A549 treated with Mapracorat at 1 μM for 4 hours (cell line): Measurements from ENCODE around the gene TIMM50. TPM values are rescaled to one million over a fixed set of nuclear protein-coding genes. Genes with fewer than 3 reads are reported as not detected.

ENCODE experiments used
- total RNA-seq: library from RNA; stranded (reverse); fragments of 200-300 nt; extraction: Qiagen RNA extraction; gene quantifications from 5 replicates; pipeline ENCODE4 v1.2.3, GENCODE V29; 2022

Gene TIMM50
- 169 to 233 TPM (median 220 TPM) in 5 replicates for total RNA-seq

DNA sequence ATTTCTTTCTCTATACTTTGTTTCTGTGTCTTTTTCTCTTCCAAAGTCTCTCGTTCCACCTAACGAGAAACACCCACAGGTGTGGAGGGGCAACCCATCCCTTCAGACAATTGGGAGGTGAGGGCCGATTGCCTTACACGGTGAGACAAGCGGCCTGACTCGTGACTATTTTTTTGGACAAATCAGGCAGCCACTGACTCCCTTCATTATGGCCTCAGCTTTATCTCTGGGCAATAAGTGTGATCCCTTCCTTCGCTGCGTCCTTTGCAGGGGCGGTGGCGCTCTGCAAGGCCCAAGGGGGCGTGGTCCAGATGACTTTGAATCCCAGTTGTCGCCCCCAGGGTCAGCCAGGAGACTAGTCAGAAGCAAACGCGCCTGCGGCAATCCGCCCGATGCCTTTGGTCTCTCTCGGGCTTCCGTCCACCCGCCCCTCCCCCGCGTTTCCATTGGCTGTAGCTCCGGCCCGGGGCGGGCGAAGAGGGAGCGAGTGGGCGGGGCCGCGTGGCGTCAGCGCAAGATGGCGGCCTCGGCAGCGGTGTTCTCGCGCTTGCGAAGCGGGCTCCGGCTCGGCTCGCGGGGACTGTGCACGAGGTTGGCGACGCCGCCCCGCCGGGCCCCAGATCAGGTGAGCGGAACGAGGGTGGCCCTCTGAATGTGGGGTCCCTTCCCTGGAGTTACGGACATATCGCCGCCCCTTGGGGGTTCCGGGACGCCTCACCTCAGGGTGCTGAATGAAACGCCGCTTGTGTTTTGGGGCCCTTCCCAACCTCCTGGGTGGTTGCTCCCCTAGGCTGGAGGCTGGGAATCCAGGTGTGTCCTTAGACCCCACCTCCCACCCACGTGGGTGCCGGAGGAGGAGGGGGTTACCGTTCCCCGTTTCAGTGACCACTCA, at the start of gene TIMM50:
TSS of gene TIMM50 (plus strand) at position 502 of the 892 bp plus-strand sequence. CDS start at position 518, 16 bp downstream.

GRCh38 chr19:39435499-39436349, 44.9 kb upstream of the TIMM50 start, which contains the start of gene RPS16:
RPS16 (minus strand) TSS chr19:39435949; CDS start chr19:39435895, 54 bp downstream.

GRCh38 chr19:39445196-39446111, 35.2 kb upstream of the TIMM50 start, which contains the start of gene SUPT5H:
SUPT5H (plus strand) TSS chr19:39445582; CDS start chr19:39445891, 309 bp downstream.

DNA sequence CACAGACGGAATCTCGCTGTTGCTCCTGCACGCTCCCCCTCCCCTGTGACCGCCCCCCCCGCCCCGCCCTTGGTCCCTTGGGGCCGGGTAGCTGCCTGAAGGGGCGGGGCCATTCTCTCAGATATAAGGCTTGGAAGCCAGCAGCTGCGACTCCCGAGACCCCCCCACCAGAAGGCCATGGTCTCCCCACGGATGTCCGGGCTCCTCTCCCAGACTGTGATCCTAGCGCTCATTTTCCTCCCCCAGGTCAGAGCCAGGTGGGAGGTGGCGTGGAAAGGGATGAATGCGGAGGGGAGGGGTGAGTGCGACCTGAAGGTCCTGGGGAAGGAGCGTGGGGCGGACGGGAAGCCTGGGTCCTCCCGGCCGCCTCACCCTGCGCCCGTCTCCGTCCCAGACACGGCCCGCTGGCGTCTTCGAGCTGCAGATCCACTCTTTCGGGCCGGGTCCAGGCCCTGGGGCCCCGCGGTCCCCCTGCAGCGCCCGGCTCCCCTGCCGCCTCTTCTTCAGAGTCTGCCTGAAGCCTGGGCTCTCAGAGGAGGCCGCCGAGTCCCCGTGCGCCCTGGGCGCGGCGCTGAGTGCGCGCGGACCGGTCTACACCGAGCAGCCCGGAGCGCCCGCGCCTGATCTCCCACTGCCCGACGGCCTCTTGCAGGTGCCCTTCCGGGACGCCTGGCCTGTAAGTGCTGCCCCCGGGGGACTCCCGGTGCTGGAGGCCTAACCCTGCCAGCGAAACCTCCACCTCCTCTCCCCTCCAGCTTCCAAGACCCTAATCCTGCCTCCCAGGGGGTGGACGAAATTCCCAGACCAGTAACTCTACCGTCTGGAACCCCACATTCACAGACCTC, 18.4 kb downstream of the TIMM50 start, which contains the start of gene DLL3:
TSS of gene DLL3 (plus strand) at position 150 of the 845 bp plus-strand sequence. CDS start at position 178, 28 bp downstream.

DNA sequence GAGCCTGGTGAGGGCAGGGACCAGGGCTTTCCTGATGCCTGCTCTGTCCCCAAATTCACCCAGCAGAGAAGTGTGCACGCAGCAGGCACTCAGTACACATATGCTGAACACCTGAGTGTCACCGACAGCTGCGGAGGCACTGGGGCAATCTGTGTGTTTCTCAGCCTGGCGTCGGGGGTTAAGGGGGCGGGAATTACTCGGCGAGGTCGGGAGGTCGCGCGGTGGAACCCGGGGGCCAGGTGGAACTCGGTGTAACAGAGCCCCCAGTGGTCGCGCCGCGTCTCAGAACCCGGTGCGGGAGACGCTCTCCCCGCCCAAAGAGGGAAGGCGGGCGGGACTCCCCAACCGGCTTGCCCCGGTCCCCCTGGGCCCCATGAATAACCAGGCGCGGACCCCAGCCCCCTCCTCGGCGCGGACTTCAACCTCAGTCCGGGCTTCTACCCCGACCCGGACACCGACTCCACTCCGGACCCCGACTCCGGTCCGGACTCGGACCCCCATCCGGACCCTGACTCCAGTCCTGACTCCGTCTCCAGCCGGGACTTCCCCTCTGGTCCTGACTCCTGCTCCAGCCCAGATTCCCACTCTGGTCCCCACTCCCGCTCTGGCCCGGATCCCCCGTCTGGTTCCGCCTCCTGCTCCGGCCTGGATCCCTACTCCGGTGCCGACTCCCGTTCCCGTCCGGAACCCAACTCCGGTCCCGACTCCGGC, 34.4 kb downstream of the TIMM50 start, which contains the start of gene SELENOV:
TSS of gene SELENOV (plus strand) at position 300 of the 711 bp plus-strand sequence. CDS start at position 374, 74 bp downstream.

DNA sequence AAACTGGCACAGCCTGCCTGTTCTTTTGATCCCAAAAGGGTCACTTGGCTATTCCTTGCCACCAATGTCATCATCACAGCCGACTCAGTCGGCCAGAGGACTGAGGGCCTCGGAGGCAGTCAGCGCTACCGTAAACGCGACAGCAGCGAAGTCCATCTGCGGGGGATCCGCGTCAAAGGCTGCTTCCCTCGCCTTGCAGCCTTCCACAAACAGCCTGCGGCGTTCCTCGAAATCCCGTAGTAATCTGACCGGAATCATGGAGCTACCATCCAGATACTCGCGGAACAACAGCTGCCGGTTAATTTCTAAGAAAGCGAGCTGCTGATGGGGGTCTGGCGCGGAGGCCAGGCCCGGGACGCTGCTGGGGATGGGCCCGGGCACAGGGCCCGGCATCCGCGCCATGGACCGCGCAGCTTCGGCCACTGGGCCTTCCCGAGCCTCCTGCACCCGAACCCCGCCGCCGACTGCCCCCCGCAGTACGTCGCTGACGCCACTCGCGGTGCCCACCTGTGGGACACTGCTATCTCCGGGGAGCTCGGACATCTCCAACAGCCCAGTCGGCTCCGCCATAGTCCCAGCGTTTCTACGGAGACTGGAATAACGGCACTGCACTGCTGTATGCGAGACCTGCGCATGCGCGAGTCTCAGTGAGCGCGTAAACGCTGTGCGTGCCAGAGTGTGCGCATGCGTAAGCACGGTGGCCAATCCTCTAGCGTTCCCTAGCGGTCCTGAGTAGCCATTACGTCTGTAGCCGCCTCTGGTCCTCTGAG, 51.8 kb downstream of the TIMM50 start, which contains the start of gene EID2B:
TSS of gene EID2B (minus strand) at position 620 of the 770 bp plus-strand sequence. CDS start at position 570, 50 bp downstream.

GRCh38 chr19:39539518-39540332, 59.1 kb downstream of the TIMM50 start, which contains the start of gene EID2:
EID2 (minus strand) TSS chr19:39540161; CDS start chr19:39540079, 82 bp downstream.

Other genes starting within 250 kb of the TIMM50 start
- gene IFNL3, start 235.8 kb upstream of the TIMM50 start, total RNA-seq = not detected in 5 replicates
- gene IFNL4, start 232.0 kb upstream of the TIMM50 start, total RNA-seq = not detected in 5 replicates
- gene IFNL2, start 212.4 kb upstream of the TIMM50 start, total RNA-seq = not detected in 5 replicates
- gene IFNL1, start 184.4 kb upstream of the TIMM50 start, total RNA-seq = 0.39 TPM in 1 of 5 replicates, not detected in the others
- gene LRFN1, start 160.0 kb upstream of the TIMM50 start, total RNA-seq = 5.7 to 11.3 TPM (median 9.7 TPM) in 5 replicates
- gene GMFG, start 144.8 kb upstream of the TIMM50 start, total RNA-seq = 0.49 to 0.59 TPM in 2 of 5 replicates, not detected in the others
- gene SAMD4B, start 138.4 kb upstream of the TIMM50 start, total RNA-seq = 116 to 175 TPM (median 166 TPM) in 5 replicates
- 69.0 to 77.2 TPM (median 74.6 TPM) in 5 replicates for gene PAF1, start 89.7 kb upstream of the TIMM50 start, total RNA-seq
- gene MED29, start 89.5 kb upstream of the TIMM50 start, total RNA-seq = 70.3 to 78.2 TPM (median 72.2 TPM) in 5 replicates
- 175 to 251 TPM (median 211 TPM) in 5 replicates for gene ZFP36, start 74.0 kb upstream of the TIMM50 start, total RNA-seq
- gene PLEKHG2, start 68.2 kb upstream of the TIMM50 start, total RNA-seq = 63.4 to 106 TPM (median 88.8 TPM) in 5 replicates
- gene RPS16, start 44.9 kb upstream of the TIMM50 start, total RNA-seq = 6,732 to 7,787 TPM (median 7,280 TPM) in 5 replicates
- 165 to 210 TPM (median 178 TPM) in 5 replicates for gene SUPT5H, start 35.3 kb upstream of the TIMM50 start, total RNA-seq
- 6.5 to 11.3 TPM (median 10.5 TPM) in 5 replicates for gene DLL3, start 18.1 kb downstream of the TIMM50 start, total RNA-seq
- not detected in 5 replicates for gene SELENOV, start 34.3 kb downstream of the TIMM50 start, total RNA-seq
- 6.6 to 10.3 TPM (median 7.9 TPM) in 5 replicates for gene EID2B, start 52.0 kb downstream of the TIMM50 start, total RNA-seq
- gene EID2, start 59.3 kb downstream of the TIMM50 start, total RNA-seq = 32.4 to 46.0 TPM (median 44.1 TPM) in 5 replicates
- not detected in 5 replicates for gene LGALS13, start 121.7 kb downstream of the TIMM50 start, total RNA-seq
- not detected in 5 replicates for gene LGALS16, start 175.1 kb downstream of the TIMM50 start, total RNA-seq
- not detected in 5 replicates for gene LGALS14, start 223.6 kb downstream of the TIMM50 start, total RNA-seq